Liver (tissue), 9 donors: ENCODE data around the gene MYO7A. TPM values are rescaled to one million over a fixed set of nuclear protein-coding genes. Genes with fewer than 3 reads are reported as not detected.

Experiments used
- DNase-seq: peaks from one replicate; pipeline ENCODE4 v3.0.0-alpha.2; 2017; ENCODE audit warnings: low spot score
- H3K27ac ChIP-seq, 2 donors: one replicate each; pipeline ENCODE4 v1.7.0; 2013; ENCODE audit warnings: inconsistent platforms in 2 of 2, low read length in 2 of 2, control low read depth in 1 of 2, low read depth in 1 of 2, mild to moderate bottlenecking in 1 of 2
- H3K27me3 ChIP-seq, 4 donors: one replicate each; pipeline versions ENCODE4 v1.6.1 to v1.7.0; 2013; ENCODE audit warnings: low read length in 3 of 4, inconsistent platforms in 1 of 4, mild to moderate bottlenecking in 1 of 4, moderate library complexity in 1 of 4; ENCODE audit not compliant: control insufficient read depth in 4 of 4, insufficient read depth in 4 of 4
- H3K36me3 ChIP-seq, 4 donors: one replicate each; pipeline versions ENCODE4 v1.6.1 to v1.7.0; 2013; ENCODE audit warnings: low read length in 3 of 4, mild to moderate bottlenecking in 3 of 4, low read depth in 1 of 4, moderate library complexity in 1 of 4; ENCODE audit not compliant: control insufficient read depth in 4 of 4, insufficient read depth in 3 of 4
- H3K4me1 ChIP-seq, 4 donors: one replicate each; pipeline versions ENCODE4 v1.6.1 to v1.7.0; 2013; ENCODE audit warnings: low read length in 3 of 4, mild to moderate bottlenecking in 3 of 4, moderate library complexity in 1 of 4; ENCODE audit not compliant: control insufficient read depth in 4 of 4, insufficient read depth in 4 of 4
- H3K4me3 ChIP-seq, 3 donors: one replicate each; pipeline versions ENCODE4 v1.6.1 to v1.7.0; 2013; ENCODE audit warnings: low read length in 3 of 3, control low read depth in 1 of 3, low read depth in 1 of 3, mild to moderate bottlenecking in 1 of 3
- H3K9ac ChIP-seq, 2 donors: one replicate each; pipeline ENCODE4 v1.7.0; 2013; ENCODE audit warnings: low read length in 2 of 2, mild to moderate bottlenecking in 2 of 2, moderate library complexity in 2 of 2, control low read depth in 1 of 2, low read depth in 1 of 2
- H3K9me3 ChIP-seq, 4 donors: one replicate each; pipeline versions ENCODE4 v1.6.1 to v1.7.0; 2013; ENCODE audit warnings: low read length in 3 of 4; ENCODE audit not compliant: control insufficient read depth in 4 of 4
- ATF3 ChIP-seq: IDR thresholded peaks from 2 replicates; pipeline ENCODE4 v1.6.1; 2016; ENCODE audit warnings: antibody characterized with exemption
- CTCF ChIP-seq: fragments of 150-350 bp; IDR thresholded peaks from 2 replicates; pipeline ENCODE4 v1.5.1; 2017; ENCODE audit warnings: improper control_type of control experiment, low read depth, low read length; ENCODE audit not compliant: missing input control
- EGR1 ChIP-seq, 2 donors: IDR thresholded peaks; 2 replicates each; pipeline ENCODE4 v1.6.1; 2016 to 2018; ENCODE audit warnings: antibody characterized with exemption in 2 of 2, low read depth in 2 of 2
- FOXA1 ChIP-seq: IDR thresholded peaks from 2 replicates; pipeline ENCODE4 v1.6.1; 2016; ENCODE audit warnings: antibody characterized with exemption
- FOXA2 ChIP-seq: IDR thresholded peaks from 2 replicates; pipeline ENCODE4 v1.6.1; 2016; ENCODE audit warnings: antibody characterized with exemption
- GABPA ChIP-seq, 2 donors: IDR thresholded peaks in 1 of 2; conservative IDR thresholded peaks in 1 of 2; 2 replicates each; pipeline ENCODE4 v1.6.1; 2016; ENCODE audit warnings: antibody characterized with exemption in 2 of 2, mild to moderate bottlenecking in 1 of 2, moderate library complexity in 1 of 2
- HNF4A ChIP-seq, 2 donors: conservative IDR thresholded peaks; 2 replicates each; pipeline ENCODE4 v1.6.1; 2016; ENCODE audit warnings: antibody characterized with exemption in 2 of 2, mild to moderate bottlenecking in 2 of 2
- HNF4G ChIP-seq: IDR thresholded peaks from 2 replicates; pipeline ENCODE4 v1.6.1; 2016; ENCODE audit warnings: antibody characterized with exemption
- JUND ChIP-seq, 2 donors: IDR thresholded peaks; 2 replicates each; pipeline ENCODE4 v1.6.1; 2016; ENCODE audit warnings: antibody characterized with exemption in 2 of 2
- NR2F2 ChIP-seq: IDR thresholded peaks from 2 replicates; pipeline ENCODE4 v1.6.1; 2016; ENCODE audit warnings: antibody characterized with exemption
- RAD21 ChIP-seq, 2 donors: IDR thresholded peaks; 2 replicates each; pipeline ENCODE4 v1.6.1; 2016; ENCODE audit warnings: antibody characterized with exemption in 2 of 2, mild to moderate bottlenecking in 2 of 2
- REST ChIP-seq: IDR thresholded peaks from 2 replicates; pipeline ENCODE4 v1.6.1; 2016; ENCODE audit warnings: antibody characterized with exemption, mild to moderate bottlenecking
- RXRA ChIP-seq, 2 donors: IDR thresholded peaks; 2 replicates each; pipeline ENCODE4 v1.6.1; 2017 to 2018; ENCODE audit warnings: antibody characterized with exemption in 2 of 2, mild to moderate bottlenecking in 1 of 2
- SP1 ChIP-seq: IDR thresholded peaks from 2 replicates; pipeline ENCODE4 v1.6.1; 2018; ENCODE audit warnings: antibody characterized with exemption, mild to moderate bottlenecking
- TAF1 ChIP-seq: conservative IDR thresholded peaks from 2 replicates; pipeline ENCODE4 v1.6.1; 2016; ENCODE audit warnings: antibody characterized with exemption, mild to moderate bottlenecking
- YY1 ChIP-seq: IDR thresholded peaks from 2 replicates; pipeline ENCODE4 v1.6.1; 2016; ENCODE audit warnings: antibody characterized with exemption, mild to moderate bottlenecking
- ZBTB33 ChIP-seq: IDR thresholded peaks from 2 replicates; pipeline ENCODE4 v1.6.1; 2016; ENCODE audit warnings: antibody characterized with exemption
- WGBS: extraction: QIAGEN DNeasy Blood & Tissue Kit; methylation state at CpG from one replicate; pipeline ENCODE4 v1.1.7; 2013; 5-methylcytosine and 5-hydroxymethylcytosine counted together
- polyA plus RNA-seq, 2 donors: library from polyadenylated mRNA; stranded (reverse) in 1 of 2; unstranded in 1 of 2; fragments of 200-250 nt in 1 of 2; fragments of >200 nt in 1 of 2; fragmentation: Nextera tagmentation in 1 of 2; extraction: Ambion mirVana in 1 of 2; gene quantifications; one replicate each; pipeline versions ENCODE4 v1.2.1 to v1.2.3, GENCODE V29; 2013 to 2015
- total RNA-seq, 2 donors: library from RNA; depleted of rRNA; stranded (reverse); fragments of >200 nt; gene quantifications; one replicate each; pipeline ENCODE4 v1.2.3, GENCODE V29; 2014
- donor health status: healthy.
- donor health status: healthy.
- donor health status: healthy.
- donor health status: healthy.
- donor health status: healthy.

MYO7A gene
- total and polyA plus RNA-seq, 4 donors: 7.3 to 33.6 (median 11.3) TPM

GRCh38 chr11:77207019-77207485 is 79.0 kb downstream of the MYO7A start:
- WGBS: 92% methylated on average over 10 of the region's 10 CpGs
- DNase-seq: no peak

GRCh38 chr11:77207618-77208313 is 79.7 kb downstream of the MYO7A start:
- Histone ChIP-seq H3K36me3 (peaks cover 11 to 43% (median 13%) of the 10 kb centered on the region in 4 donors), H3K27ac (no peak overlapping the region), H3K4me1 (no peaks in the 10 kb centered on the region), H3K4me3 (no peak overlapping the region), H3K9me3 (no peaks in the 10 kb centered on the region), H3K27me3 (no peaks in the 10 kb centered on the region), H3K9ac (no peak overlapping the region)
- WGBS: 78% methylated on average over 10 of the region's 10 CpGs
- DNase-seq: no peak
- TF ChIP-seq FOXA2 (no peak), REST (no peak), SP1 (no peak), ATF3 (no peak), ZBTB33 (no peak), RXRA (IDR thresholded peaks at IDR 0.05) (no peak), FOXA1 (no peak), NR2F2 (no peak), HNF4G (no peak), HNF4A (conservative IDR thresholded peaks at IDR 0.05) (no peak), GABPA (IDR thresholded peaks at IDR 0.05 in 1 of 2, conservative IDR thresholded peaks at IDR 0.05 in 1 of 2) (no peak), TAF1 (no peak), CTCF (no peak), JUND (IDR thresholded peaks at IDR 0.05) (no peak), YY1 (no peak), RAD21 (IDR thresholded peaks at IDR 0.05) (no peak)

More at GRCh38 chr11:77207019-77207485, 79.0 kb downstream of the MYO7A start:
- no peak overlapping the region for H3K27ac ChIP-seq
- no peaks in the 10 kb centered on the region for H3K9me3 ChIP-seq
- no peak for TF ChIP-seq EGR1 (IDR thresholded peaks at IDR 0.05; ENCODE audit: low read depth in 2 of 2)
- no peak for TF ChIP-seq FOXA2
- TF ChIP-seq ATF3: no peak
- TF ChIP-seq CTCF: no peak
- no peak for TF ChIP-seq GABPA (IDR thresholded peaks at IDR 0.05 in 1 of 2, conservative IDR thresholded peaks at IDR 0.05 in 1 of 2)
- no peak for TF ChIP-seq RXRA (IDR thresholded peaks at IDR 0.05)
- no peak overlapping the region for H3K9ac ChIP-seq
- no peaks in the 10 kb centered on the region for H3K27me3 ChIP-seq
- H3K4me3 ChIP-seq: no peak overlapping the region
- H3K36me3 ChIP-seq: peaks cover 8 to 38% (median 14%) of the 10 kb centered on the region in 4 donors
- H3K4me1 ChIP-seq: no peaks in the 10 kb centered on the region
